ENCODE results near the gene ARHGAP29.

GRCh38 chr1:94248956-94249688, 11.7 kb upstream of the ARHGAP29 start:
- TF ChIP-seq CTCF (tag by site-specific recombination; IDR thresholded peaks at IDR 0.05) (no peak), ZSCAN30 (tag by site-specific recombination; IDR thresholded peaks at IDR 0.05) (no peak), MYNN (tag by site-specific recombination; IDR thresholded peaks at IDR 0.05; ENCODE audit: borderline replicate concordance) (no peak), ZNF146 (tag by site-specific recombination; IDR thresholded peaks at IDR 0.05) (no peak), ZNF292 (tag by site-specific recombination; IDR thresholded peaks at IDR 0.05; ENCODE audit: borderline replicate concordance, low read depth) (no peak), ZNF529 (tag by site-specific recombination; IDR thresholded peaks at IDR 0.05; ENCODE audit: insufficient replicate concordance) (no peak), ZNF274 (IDR thresholded peaks at IDR 0.05; ENCODE audit: low read length) (no peak), ZNF274 (tag by site-specific recombination; IDR thresholded peaks at IDR 0.05; ENCODE audit: borderline replicate concordance) (no peak), ZNF239 (tag by site-specific recombination; IDR thresholded peaks at IDR 0.05) (no peak), ZEB2 (tag by site-specific recombination; IDR thresholded peaks at IDR 0.05) (no peak)

All from HEK293 (cell line).